ENCODE results near the gene PPP1R14C.

PPP1R14C gene

DNA sequence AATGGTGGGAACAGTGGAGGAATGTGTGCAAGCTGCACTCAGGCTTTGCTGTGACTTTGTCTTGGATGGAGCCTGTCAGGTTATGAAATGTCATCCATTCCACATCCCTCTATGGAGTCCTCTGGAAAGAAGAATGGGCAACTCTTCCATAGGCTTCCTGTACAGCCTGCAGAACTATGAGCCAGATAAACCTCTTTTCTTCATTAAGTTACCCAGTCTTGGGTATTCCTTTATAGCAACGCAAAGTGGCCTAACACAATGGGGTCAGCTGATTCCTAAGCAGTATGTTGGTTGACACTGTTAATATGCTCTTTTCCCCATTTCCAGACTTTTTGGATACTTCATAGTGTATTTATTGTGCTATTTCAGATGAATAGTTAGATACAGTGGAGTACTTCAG is 150.2 kb downstream of the PPP1R14C start:
- TF ChIP-seq, protein P1, sequence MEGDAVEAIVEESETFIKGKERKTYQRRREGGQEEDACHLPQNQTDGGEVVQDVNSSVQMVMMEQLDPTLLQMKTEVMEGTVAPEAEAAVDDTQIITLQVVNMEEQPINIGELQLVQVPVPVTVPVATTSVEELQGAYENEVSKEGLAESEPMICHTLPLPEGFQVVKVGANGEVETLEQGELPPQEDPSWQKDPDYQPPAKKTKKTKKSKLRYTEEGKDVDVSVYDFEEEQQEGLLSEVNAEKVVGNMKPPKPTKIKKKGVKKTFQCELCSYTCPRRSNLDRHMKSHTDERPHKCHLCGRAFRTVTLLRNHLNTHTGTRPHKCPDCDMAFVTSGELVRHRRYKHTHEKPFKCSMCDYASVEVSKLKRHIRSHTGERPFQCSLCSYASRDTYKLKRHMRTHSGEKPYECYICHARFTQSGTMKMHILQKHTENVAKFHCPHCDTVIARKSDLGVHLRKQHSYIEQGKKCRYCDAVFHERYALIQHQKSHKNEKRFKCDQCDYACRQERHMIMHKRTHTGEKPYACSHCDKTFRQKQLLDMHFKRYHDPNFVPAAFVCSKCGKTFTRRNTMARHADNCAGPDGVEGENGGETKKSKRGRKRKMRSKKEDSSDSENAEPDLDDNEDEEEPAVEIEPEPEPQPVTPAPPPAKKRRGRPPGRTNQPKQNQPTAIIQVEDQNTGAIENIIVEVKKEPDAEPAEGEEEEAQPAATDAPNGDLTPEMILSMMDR (IDR thresholded peaks at IDR 0.05; ENCODE audit: borderline replicate concordance, insufficient read depth, low read depth, low read length), result no peak
- no peak overlapping the region for H3K4me3 ChIP-seq (ENCODE audit: low read depth, low read length)

DNA sequence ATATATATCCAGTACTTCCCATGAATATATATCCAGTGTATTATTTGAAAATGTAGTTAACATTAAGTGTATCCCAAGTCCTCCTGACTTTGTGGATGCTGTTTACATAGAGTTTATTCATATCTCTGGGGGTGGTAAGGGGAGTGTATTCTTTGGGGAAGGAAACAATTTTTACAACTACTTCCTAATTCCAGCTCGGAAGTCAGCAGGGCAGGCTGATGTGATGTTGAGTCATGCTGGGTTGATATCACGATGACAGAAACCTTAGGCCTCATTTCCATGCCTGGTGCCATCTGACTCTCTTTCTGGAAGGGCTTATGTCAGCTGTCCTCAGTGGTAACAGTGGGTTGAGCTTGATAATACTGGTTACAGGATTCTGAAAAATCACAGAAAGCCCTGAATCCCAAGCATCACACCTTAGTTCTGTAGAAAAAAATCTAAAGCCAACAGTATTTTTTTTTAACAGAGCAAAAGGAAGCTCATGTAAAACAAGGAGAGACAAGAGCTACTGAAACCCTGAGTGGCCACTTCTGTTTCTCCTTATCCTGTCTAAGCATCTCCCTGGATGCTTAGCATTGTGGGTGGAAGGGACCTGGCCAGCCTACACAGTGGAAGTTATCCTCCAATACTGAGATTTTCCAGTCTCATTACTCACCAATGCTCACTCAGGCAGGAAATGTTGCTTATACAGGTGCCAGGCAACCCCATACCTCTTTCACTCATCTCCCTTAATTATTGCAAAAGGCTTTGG is 150.8 kb downstream of the PPP1R14C start:
- TF ChIP-seq, protein P1 (IDR thresholded peaks at IDR 0.05; ENCODE audit: borderline replicate concordance, insufficient read depth, low read depth, low read length), result no peak

DNA sequence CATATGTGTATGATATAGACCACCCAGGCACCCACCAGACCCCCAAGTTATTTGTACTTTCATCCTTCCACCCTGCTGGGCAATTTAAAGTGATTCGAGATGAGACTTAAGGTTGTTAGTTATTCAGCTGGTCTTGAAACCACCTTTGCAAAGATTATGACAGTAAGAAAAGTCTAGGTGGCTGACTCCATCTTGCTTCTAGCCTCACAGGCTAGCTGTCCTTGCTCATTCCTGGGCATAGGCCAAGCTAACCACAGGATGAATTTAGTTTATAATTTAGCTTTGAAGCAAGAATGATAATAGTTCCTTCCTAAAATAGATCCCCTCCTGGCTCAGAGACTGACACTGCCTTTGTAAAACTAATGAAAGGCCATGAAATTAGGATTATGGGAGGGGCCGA is 154.0 kb downstream of the PPP1R14C start:
- TF ChIP-seq, protein P1 (IDR thresholded peaks at IDR 0.05; ENCODE audit: borderline replicate concordance, insufficient read depth, low read depth, low read length), result no peak
- H3K4me3 ChIP-seq (ENCODE audit: low read depth, low read length), result no peak overlapping the region

More for the DNA sequence above, 150.8 kb downstream of the PPP1R14C start:
- H3K4me3 ChIP-seq (ENCODE audit: low read depth, low read length), result no peak overlapping the region

DNA sequence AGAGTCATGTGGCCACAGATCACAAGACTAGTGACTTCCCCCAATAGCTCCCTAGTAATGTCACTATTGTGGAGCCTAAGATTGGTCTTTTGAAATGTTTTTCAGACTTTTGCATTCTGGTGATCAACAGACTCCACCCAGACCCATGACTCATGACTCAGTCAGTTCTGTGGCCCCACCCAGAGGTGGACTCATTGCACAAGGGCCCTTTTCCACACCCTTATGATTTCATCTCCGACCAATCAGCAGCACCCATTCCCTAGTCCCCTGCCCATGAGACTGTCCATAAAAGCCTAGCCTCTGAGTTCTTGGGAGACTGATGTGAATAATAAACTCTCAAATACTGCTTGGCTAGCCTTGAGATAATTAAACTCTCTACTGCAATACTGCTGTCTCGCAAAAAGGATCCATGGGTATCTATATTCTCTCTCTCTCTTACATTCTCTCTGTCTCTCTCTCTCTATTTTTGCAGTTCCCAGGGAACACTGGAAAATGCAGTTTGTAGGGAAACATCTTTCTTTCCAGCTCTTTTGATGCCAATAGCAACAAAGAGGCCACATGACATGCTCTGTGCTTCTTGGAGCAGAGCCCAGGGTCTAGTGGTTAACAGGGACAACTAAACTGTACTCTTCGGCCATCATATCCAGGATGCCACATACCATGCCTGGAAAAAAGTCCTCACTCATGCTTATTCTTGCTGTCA is 154.6 kb downstream of the PPP1R14C start:
- TF ChIP-seq, protein P1 (IDR thresholded peaks at IDR 0.05; ENCODE audit: borderline replicate concordance, insufficient read depth, low read depth, low read length), result no peak
- no peak overlapping the region for H3K4me3 ChIP-seq (ENCODE audit: low read depth, low read length)

DNA sequence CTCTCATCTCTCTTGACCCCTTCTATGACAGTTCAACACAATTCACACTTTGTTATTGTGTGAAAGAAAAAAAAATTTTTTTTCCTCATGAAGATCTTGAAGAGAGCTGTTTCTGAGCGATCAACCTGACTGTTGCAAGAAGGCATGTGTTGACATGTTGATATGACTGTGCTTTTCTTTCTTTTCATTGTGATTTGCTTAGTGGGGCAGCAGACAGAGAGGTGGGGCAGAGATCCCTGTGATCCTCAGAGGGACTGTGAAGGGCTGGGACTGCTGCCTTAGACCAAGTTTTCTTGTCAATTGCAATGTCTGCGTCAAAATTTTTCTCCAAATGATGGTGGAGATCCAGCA is 155.2 kb downstream of the PPP1R14C start:
- TF ChIP-seq, protein P1 (IDR thresholded peaks at IDR 0.05; ENCODE audit: borderline replicate concordance, insufficient read depth, low read depth, low read length), result no peak
- H3K4me3 ChIP-seq (ENCODE audit: low read depth, low read length), result no peak overlapping the region

DNA sequence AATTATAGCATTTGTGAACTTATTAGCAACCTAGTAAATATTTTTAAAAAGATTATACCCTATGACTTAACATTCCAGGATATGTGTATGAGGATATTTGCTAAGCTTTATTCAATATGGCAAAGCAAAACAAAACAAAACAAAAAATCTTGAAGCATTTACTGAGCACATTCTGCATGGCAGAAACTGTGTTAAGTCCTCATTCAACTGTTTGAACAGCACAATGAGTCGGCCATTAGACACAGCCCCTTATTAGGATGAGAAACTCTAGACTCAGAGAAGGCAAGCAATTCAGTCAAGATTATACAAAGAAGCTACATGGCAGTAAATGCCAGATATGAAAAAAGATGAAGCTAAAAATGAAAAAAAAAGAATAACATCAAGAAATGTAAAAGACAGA is 155.8 kb downstream of the PPP1R14C start:
- TF ChIP-seq, protein P1 (IDR thresholded peaks at IDR 0.05; ENCODE audit: borderline replicate concordance, insufficient read depth, low read depth, low read length), result no peak
- H3K4me3 ChIP-seq (ENCODE audit: low read depth, low read length), result no peak overlapping the region

Data from GM12875 (cell line).